Measurements from ENCODE around the gene SIGLEC8. TPM values are rescaled to one million over a fixed set of nuclear protein-coding genes. Genes with fewer than 3 reads are reported as not detected.

Gene SIGLEC8
- total RNA-seq, 1 experiment from 2014 or later, result not detected

GRCh38 chr19:51460164-51460992, 2.1 kb upstream of the SIGLEC8 start:
- ATAC-seq (peak; percentile 70), DNase-seq (ENCODE audit: low spot score) (peak; percentile 44)
- H3K4me1 Mint-ChIP-seq, result 0 out of 2 replicates have a peak, but pooled peaks cover 2% of the 10 kb centered on the region
- no peak overlapping the region for H3K27ac Mint-ChIP-seq
- CTCF ChIA-PET, result interaction anchor here (0.7 to 1.4 kb wide), 5 partner anchors 21 to 201 kb away, joined by 3 to 8 read pairs (median 6); no protein-coding TSS in a partner anchor
- POLR2A ChIA-PET, result no interaction called here
- H3K36me3 Mint-ChIP-seq, result no peaks in the 10 kb centered on the region
- peak overlapping the region; percentile 62 for H3K4me3 Mint-ChIP-seq
- TF ChIP-seq GABPB1 (CRISPR knock-in tag; IDR thresholded peaks at IDR 0.05) (peak; percentile 80), TCF7 (CRISPR knock-in tag; IDR thresholded peaks at IDR 0.05; ENCODE audit: low read depth) (no peak), NR2C2 (CRISPR knock-in tag; IDR thresholded peaks at IDR 0.05) (peak; percentile 100)
- H3K27me3 Mint-ChIP-seq (ENCODE audit: low read depth), result peaks cover 36% of the 10 kb centered on the region
- H3K9me3 Mint-ChIP-seq, result peaks cover 4% of the 10 kb centered on the region; the same call in 1 of the 2 replicates

GRCh38 chr19:51458899-51459505, 748 bp upstream of the SIGLEC8 start:
- CTCF ChIA-PET, result interaction anchor here (1.0 kb wide), 1 partner anchor 21 kb away, joined by 3 read pairs; no protein-coding TSS in a partner anchor

More at GRCh38 chr19:51458899-51459505, 748 bp upstream of the SIGLEC8 start:
- DNase-seq (ENCODE audit: low spot score) (no peak), ATAC-seq (no peak)
- no peak overlapping the region for H3K4me3 Mint-ChIP-seq
- POLR2A ChIA-PET, result no interaction called here
- 0 out of 2 replicates have a peak, but pooled peaks cover 2% of the 10 kb centered on the region for H3K4me1 Mint-ChIP-seq
- no peak for TF ChIP-seq RELA (CRISPR knock-in tag; IDR thresholded peaks at IDR 0.05; ENCODE audit: borderline replicate concordance)
- TF ChIP-seq FOXK1 (CRISPR knock-in tag; IDR thresholded peaks at IDR 0.05), result no peak
- no peak for TF ChIP-seq CDX4 (CRISPR knock-in tag; IDR thresholded peaks at IDR 0.05; ENCODE audit: borderline replicate concordance)
- TF ChIP-seq KAT7 (CRISPR knock-in tag; IDR thresholded peaks at IDR 0.05; ENCODE audit: borderline replicate concordance), result no peak
- no peak for TF ChIP-seq ZBTB21 (CRISPR knock-in tag; IDR thresholded peaks at IDR 0.05; ENCODE audit: borderline replicate concordance)
- no peak for TF ChIP-seq ZNF396 (CRISPR knock-in tag; IDR thresholded peaks at IDR 0.05; ENCODE audit: borderline replicate concordance)
- TF ChIP-seq ZNF425 (CRISPR knock-in tag; conservative IDR thresholded peaks at IDR 0.05), result no peak
- TF ChIP-seq ZNF317 (CRISPR knock-in tag; IDR thresholded peaks at IDR 0.05; ENCODE audit: borderline replicate concordance, low read depth), result no peak
- TF ChIP-seq JAZF1 (CRISPR knock-in tag; IDR thresholded peaks at IDR 0.05), result no peak
- no peak for TF ChIP-seq ELF4 (CRISPR knock-in tag; IDR thresholded peaks at IDR 0.05; ENCODE audit: low read depth)
- TF ChIP-seq ZNF281 (CRISPR knock-in tag; IDR thresholded peaks at IDR 0.05), result no peak
- TF ChIP-seq ZNF423 (CRISPR knock-in tag; IDR thresholded peaks at IDR 0.05), result no peak
- TF ChIP-seq E2F5 (CRISPR knock-in tag; IDR thresholded peaks at IDR 0.05), result no peak
- TF ChIP-seq FOXP1 (CRISPR knock-in tag; IDR thresholded peaks at IDR 0.05; ENCODE audit: borderline replicate concordance), result no peak
- no peak for TF ChIP-seq GRHL2 (CRISPR knock-in tag; IDR thresholded peaks at IDR 0.05; ENCODE audit: insufficient replicate concordance, severe bottlenecking)
- no peak for TF ChIP-seq ZNF416 (CRISPR knock-in tag; IDR thresholded peaks at IDR 0.05)
- no peak for TF ChIP-seq NFE2L1 (CRISPR knock-in tag; IDR thresholded peaks at IDR 0.05)
- no peak for TF ChIP-seq IRF2 (CRISPR knock-in tag; IDR thresholded peaks at IDR 0.05; ENCODE audit: borderline replicate concordance, low read depth)
- H3K27me3 Mint-ChIP-seq (ENCODE audit: low read depth), result peaks cover 28% of the 10 kb centered on the region
- no peaks in the 10 kb centered on the region for H3K36me3 Mint-ChIP-seq
- H3K9me3 Mint-ChIP-seq, result peaks cover 4% of the 10 kb centered on the region; the same call in 1 of the 2 replicates
- H3K27ac Mint-ChIP-seq, result no peak overlapping the region

All from WTC11 (cell line).